ENCODE data around the gene ATP5PO.

The ATP5PO gene

DNA sequence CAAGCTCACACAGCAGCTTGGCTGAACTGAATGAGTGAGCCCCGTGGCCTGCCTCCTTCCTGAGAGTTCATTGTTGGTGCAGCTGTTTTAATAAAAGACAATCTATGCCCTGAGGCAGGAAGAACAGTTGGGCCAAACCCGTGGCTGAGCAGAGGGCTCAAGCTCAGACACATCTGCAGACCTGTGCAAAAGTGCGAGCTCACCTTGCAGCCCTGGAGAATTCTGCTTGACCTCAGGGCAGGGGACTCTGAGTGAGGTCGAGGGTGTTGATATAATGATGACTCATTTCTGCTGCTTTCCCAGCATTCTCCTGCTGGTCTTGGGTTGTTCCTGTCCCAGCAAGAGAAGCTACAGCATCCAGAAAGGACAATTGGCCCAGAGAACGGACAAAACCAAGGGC, 61.0 kb downstream of the ATP5PO start:
- Histone ChIP-seq H3K27ac (no peak overlapping the region), H3K4me3 (no peak overlapping the region)
